HG02973 (cell line): ENCODE results near the gene CNOT6.
"Not testable (repeated sequence)": the region's sequence is repeated elsewhere in the genome, so short reads cannot be mapped to it uniquely, and the experiment has no call there.

Experiments used
- ATAC-seq: cut with Tn5 transposase; IDR thresholded peaks from one replicate; pipeline ENCODE4 v1.9.1; 2021; ENCODE audit warnings: moderate library complexity; ENCODE audit not compliant: unreplicated experiment

CNOT6 gene

DNA sequence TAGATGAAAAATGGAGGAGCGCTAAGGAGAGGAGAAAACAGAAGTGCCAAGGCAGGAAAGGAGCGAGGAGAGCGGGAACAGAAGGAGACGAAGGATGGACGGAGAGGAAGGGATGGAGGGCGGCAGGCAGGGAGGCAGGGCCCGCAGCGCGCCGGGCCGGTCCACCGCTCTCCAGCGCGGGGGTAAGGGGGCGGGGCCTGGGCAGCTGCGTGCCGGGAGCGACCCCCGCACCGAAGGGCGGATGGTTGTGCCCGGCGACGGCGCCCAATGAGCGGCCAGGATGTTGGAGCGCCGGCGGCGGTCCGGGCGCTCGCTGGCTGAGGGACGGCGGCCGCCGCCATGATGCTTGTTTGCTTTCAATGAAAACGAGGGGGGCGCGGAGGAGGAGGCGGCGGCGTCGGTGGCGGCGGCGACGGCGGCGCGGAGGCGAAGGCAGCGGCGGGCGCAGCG, at the start of gene CNOT6:
Gene CNOT6, plus strand, starts transcription at position 320 of the 450 bp plus-strand sequence. CDS start 34,898 bp downstream, outside the sequence.
- ATAC-seq, result peak; percentile 92

DNA sequence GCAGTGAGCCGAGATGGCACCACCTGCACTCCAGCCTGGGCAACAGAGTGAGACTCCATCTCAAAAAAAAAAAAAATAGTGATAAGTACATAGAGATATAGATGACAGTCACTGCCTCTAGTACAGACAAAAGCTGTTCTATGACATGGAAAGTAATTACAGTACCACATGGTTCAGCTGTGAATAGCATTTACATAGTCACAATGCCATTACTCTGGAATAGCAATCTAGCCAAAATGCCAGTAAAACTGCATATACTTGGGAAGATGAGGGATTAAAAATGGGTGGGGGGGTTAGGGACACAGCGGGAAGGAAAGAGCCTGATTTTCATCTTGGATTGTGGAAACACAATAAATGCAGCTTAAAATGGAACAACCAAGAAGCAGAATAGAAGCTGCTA, 39.4 kb upstream of the CNOT6 start:
- no peak for ATAC-seq

DNA sequence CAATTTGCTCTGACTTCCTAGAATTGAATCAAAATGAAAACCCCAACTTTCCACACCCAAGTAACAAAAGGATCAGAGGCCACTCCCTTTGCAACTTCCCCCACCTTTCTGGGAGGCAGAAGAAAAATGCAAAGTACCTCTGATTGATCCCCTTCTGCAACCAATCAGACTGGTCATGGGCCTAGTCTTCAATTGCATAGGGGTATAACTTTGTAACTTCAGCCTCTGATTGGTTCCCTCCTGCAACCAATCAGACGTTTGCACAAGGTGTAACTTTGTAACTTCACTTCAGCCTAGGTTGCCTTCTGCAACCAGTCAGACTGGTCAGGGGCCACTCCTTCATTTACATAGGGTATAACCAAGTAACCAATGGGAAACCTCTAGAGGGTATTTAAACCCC, 38.3 kb upstream of the CNOT6 start:
- no peak for ATAC-seq

DNA sequence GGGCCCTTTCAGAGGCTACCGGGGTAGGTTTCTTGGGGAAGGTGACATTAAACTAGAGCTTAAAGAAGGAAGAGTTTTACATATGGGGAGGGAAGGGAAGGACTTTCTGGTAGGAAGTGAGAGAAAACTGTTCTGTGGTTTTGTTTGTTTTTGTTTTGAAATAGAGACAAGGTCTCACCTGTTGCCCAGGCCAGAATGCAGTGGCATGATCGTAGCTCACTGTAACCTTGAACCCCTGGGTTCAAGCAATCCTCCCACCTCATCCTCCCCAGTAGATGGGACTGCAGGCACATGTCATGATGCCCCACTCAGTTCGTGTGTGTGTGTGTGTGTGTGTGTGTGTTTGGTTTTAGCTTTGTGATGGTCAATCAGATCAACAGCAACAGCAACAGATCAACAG, 37.4 kb upstream of the CNOT6 start:
- no peak for ATAC-seq

DNA sequence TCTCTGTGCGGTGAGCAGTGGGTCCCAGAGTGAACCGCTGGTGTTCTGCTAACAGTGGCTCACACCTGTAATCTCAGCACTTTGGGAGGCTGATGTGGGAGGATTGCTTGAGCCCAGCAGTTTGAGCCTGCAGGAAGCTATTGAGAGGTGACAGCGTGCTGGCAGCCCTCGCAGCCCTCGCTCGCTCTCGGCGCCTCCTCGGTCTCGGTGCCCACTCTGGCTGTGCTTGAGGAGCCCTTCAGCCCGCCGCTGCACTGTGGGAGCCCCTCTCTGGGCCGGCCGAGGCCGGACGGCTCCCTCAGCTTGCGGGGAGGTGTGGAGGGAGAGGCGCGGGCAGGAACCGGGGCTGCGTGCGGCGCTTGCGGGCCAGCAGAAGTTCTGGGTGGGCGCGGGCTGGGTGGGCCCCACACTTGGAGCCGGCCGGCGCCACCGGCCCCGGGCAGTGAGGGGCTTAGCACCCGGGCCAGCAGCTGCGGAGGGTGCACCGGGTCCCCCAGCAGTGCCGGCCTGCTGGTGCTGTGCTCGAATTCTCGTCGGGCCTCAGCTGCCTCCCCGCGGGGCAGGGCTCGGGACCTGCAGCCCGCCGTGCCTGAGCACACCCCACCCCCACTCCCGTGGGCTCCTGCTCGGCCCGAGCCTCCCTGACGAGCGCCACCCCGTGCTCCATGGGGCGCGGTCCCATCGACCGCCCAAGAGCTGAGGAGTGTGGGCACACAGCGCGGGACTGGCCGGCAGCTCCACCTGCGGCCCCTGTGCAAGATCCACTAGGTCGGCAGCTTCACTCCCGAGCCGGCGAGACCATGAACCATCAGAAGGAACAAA, 35.1 kb upstream of the CNOT6 start:
- not testable (repeated sequence) for ATAC-seq

DNA sequence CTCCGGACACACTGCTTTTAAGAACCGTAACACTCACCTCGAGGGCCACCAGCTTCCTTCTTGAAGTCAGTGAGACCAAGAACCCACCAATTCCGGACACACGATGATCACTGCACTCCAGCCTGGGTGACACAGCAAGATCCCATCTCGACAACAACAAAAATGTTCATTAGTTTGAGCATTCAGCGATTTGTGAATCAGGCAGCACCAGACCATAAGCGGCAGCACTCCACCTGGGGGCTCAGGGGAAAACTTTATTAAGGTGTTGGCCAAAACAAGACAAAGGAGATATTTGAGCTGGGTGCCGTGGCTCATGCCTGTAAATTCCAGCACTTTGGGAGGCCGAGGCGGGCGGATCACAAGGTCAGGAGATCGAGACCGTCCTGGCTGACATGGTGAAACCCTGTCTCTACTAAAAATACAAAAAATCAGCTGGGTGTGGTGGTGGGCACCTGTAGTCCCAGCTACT, 34.5 kb upstream of the CNOT6 start:
- not testable (repeated sequence) for ATAC-seq

DNA sequence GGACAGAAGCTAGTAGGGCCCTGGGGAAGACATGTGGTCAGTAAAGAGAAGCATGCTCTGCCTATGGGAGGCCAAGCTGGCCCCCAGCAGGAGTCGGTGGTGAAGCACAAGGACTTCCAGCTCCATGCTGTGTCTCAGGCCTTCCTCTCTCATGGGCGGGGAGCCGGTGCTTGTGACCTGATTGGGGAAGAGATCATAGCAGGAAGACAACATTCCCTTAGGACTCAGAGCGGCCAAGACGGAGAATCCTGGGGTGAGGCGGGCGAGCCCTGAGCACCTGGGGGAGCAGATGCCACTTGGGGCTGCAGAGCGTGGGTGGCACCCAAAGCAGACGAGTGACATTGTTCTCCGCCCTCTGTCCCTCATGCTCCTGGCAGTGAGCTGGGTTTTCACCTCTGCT, 33.3 kb upstream of the CNOT6 start:
- no peak for ATAC-seq

DNA sequence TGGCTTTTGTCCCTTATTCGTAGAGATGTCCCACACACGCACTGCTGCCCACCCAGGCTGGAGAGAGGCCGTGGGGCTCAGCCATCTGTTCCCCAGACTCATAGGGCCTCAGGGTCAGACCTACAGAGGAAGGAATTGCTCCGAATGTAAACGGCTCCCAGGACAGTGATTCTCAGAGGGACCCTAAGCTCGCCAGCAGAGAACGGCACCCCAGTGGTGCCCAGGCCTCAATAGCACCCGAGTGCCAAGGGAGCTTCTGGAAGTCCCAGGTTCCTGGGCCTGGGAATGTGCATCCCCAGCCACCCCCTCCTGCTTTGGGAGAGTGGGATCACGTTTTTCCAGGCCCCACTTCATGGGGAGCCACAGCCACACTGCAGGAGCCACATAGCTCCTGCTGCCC, 32.9 kb upstream of the CNOT6 start:
- no peak for ATAC-seq

DNA sequence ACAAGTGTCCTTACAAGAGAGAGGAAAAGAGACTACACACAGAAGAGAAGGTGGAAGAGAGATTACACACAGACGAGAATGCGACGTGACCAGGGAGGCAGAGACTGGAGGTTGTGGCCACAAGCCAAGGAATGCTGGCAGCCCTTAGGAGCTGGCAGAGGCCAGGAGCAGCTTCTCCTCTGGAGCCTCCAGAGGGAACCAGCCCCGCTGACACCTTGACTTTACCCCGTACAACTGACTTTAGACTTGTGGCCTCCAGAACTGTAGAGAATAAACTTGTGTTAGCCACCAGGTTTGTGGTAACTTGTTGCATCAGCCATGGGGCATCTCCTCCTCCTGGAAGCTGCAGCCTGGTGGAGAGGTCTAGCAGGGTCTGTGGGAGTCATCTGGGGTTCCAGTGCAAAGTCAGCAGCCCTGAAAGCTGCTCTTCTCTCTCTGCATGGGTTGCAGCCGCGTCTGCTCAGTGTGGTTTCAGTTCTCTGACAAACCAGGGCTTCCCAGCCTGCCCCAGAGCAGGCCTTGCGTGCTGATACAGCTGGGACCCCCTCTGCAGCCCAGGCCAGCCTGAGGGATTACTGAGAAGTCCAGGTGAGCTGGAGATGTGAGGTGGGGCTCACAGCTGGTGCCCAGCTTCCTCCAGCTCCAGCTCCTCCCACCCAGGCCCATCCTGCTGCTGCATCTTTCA, 30.8 kb upstream of the CNOT6 start:
- no peak for ATAC-seq

DNA sequence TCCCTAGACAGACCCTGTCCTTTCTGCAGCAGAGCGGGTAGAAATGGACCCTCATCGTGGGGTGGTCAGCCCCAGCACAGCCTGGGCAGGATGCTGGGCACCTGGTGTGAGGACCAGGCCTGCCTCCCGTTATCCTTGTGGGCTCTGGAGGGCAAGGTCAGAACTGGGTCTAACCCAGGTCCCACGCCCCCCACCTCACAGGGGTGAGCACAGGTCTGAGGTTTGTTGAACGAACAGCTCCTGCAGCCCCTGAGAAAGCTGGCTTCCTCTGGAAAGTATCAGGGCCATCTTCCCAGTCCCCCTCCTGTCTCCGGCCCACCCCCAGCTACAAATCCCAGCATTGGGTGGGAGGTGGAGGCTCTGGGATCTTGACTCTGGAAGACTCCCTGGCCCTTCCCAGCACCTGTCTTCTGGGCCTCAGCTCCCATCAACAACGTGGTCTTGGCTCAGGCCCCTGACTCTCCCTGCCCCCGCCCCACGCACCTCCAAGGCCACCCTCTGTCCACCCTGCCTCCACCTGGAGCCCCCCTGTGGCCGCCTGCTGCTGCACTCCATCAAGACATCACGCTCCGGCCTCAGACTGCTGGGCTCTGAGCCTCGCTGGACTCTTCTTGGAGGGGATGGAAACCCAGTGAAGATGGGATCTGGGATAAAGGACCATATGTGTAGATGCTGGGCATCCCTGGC, 30.1 kb upstream of the CNOT6 start:
- ATAC-seq, result no peak

DNA sequence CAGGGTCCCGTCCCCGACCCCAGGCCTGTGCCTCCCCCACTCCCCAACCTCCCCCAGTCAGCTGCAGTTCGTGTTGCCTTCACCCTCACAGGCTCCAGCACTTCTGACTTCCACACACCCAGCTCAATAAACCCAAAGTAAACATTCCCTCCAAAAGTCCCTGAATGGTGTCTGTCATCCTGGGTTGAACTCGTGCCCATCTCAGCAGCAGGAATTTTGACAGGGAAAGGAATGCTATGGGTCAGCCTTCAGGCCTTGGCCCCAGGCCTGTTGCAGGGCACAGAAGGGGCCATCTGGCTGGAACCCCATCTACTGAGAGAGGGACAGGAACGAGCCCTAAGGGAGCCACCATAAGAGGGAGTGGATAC, 29.6 kb upstream of the CNOT6 start:
- no peak for ATAC-seq

DNA sequence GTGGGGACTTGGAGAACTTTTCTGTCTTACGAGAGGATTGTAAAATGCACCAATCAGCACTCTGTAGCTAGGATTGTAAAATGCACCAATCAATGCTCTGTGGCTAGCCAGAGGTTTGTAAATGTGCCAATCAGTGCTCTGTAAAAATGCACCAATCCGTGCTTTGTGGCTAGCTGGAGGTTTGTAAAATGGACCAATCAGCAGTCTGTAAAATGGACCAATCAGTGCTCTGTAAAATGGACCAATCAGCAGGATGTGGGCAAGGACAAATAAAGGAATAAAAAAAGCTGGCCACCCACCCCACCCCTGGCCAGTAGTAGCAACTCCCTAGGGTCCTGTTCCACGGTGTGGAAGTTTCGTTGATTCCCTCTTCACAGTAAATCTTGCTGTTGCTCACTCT, 29.1 kb upstream of the CNOT6 start:
- ATAC-seq, result not testable (repeated sequence)

DNA sequence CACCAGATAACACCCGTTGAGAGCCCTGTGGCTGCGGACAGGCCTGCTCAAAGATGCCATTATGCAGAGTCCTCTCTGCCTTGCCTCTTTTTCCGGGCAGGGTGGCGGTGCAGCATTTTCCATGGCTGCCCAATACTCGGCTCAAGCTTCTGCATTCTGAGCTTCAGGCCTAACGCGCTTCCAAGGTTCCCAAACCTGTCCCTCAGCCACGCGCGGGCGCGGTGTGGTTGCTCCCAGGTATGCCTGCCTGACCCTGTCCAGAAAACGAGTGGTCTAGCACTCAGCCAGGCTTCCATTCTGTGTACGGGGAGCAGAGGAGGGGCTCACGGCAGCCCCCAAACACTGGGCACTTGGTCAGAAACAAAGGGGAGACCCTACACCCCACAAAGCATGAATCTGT, 27.9 kb upstream of the CNOT6 start:
- ATAC-seq, result no peak

DNA sequence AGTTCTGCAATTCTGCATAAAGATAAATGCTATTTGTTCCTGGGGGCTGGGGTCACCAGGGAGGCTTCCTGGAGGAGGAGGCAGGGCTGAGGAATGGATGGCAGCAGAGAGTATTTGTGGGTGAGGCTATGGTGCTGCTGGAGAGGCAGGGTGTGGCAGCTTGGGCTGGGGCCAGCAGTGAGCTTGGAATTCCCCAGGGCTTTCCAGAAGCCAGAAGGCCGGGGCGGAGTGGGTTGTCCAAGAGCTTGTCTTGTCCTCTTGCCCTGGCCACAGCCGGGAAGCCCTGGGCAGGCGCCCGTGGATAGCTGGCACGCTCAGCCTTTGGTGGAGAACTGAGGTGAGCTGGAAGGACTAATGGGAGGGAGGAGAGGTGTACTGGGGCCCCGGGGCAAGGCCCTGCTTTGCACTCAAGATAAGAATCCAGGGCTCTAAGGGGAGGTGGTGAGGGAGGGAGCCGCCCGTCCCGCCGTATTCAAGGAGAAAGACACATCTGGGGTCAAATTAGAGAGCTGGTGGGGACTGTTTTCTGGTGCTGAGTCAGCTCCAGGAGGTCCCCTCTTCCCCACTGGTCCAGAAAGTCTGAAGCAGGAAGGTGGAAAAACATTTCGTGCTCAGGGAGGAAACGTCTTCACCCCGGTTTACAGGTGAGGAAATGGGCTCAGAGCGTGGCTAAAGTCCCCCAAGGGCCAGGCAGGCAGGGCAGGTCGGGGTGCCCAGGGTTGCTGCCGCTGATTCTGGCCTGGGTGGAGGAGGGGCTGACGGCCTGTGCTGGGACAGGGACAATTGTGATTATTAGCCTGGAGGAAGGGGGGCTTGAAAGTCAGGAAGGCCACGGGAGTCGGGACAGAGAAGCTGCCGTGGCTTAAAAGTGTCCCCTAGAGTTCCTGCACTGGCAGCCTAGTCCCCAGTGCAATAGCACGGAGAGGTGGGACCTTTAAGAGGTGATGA, 26.9 kb upstream of the CNOT6 start:
- no peak for ATAC-seq

DNA sequence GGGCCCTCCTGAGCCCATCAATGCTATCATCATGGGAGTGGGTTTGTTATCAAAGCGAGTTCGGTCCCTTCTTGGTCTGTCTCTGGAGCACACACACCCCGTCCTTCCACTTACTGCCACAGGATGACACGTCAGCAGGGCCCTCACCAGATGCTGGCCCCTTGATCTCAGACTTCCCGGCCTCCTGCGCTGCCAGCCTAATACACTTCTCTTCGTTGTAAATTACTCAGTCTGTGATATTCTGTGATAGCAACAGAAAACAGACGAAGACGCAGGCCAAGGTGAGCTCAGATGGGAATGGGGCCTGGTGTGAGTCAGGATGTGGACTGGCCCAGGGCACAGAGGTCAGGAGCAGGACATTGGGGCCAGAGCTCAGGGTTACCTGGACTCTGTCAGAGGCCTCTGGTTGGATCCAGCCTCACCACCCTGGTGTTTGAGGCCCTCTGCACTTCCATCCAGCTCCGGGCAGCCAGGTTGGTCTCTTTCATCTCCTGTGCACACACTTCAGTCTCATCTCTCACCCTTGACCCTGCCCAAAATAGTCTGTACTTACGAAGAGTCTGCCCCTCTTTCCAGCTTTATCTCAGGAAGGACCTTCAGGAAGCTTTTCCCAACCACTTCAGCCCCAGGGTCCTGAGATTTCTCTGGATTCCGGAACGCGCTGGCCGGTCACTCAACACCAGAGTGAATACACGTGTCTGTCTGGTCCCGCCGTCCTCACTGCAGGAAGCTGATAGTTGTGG, 26.0 kb upstream of the CNOT6 start:
- no peak for ATAC-seq

DNA sequence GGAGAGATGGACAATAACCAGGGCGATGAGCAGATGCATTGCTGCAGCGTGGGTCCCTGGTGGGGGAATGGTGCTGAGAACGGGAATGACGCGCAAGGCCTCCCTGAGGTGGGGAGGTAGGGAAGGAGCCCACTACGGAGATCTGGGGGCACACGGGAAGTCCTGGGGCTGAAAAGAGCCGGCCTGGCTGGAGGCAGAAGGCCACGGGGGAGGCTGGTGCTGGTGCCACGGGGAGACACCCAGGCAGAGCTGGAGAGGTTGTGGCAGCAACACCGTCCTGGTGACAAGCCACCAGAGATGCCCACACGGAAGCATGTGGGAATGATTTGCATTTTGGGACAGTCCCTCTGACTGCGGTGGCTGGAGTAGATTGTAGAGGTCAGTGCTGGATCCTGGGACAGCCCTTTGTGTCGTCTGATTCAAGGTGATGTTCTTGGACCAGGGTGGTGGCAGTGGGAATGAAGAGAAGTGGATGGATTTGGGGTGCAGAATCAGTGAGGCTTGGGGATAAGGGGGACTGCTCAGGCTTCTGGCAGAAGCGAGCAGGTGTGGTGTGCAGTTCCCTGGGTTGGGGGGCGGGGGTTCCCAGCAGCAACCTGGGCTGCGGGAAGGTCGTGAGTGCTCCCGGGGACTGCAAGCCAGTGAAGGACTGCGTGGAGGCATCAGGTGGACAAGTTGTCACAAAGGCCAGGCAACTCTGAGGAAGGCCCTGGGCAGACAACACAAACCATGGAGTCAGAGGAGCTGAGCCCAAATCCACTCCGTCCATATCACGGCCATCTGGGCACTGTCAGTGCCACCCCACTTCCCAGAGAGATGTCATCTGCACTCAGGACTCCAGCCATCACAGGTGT, 25.2 kb upstream of the CNOT6 start:
- no peak for ATAC-seq

DNA sequence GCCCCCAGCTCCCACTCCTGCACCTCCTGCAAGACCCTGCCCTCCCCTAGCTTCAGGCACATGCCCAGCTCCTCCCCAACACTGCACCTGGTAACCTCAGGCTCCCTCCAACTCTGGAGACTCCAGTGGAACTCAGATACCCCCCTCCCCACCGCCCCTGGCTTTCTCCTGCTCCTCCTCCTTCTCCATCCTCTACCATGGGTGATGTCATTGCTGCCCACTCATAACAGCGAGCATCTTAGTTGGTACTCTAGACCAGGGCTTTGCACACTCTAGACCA, 24.7 kb upstream of the CNOT6 start:
- ATAC-seq, result no peak

DNA sequence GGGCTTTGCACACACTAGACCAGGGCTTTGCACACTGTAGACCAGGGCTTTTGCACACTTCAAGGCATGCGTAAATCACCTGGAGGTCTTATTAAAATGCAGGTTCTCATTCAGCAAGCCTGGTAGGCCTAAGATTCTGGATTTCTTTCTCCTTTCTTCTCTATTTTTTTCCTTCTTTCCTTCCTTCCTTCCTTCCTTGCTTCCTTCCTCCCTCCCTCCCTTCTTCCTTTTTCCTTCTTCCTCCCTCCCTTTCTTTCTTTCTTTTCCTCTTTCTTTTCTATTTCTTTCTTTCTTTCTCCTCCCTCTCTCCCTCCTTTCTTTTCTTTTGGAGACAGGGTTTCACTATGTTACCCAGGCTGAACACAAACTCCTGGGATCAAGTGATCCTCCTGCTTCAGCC, 24.3 kb upstream of the CNOT6 start:
- ATAC-seq, result no peak

DNA sequence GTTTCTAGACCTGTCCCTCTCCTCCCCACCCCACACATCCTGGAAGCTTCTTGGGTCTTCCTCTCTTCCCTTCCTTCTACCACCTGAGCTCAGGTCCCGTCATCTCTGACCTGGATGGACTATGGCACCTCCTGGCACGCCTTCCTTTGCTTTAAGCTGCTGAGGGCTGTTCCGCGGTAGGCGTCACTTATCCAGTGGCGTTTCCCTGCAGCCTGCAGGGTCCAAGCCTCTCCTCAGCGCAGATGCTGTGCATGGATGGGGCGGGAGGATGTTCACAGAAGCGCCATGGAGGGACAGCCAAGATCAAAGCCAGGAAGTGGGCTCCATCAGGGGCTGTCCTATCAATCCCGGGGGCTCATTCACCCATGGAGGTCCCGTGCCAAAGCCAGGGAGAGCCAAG, 23.8 kb upstream of the CNOT6 start:
- no peak for ATAC-seq
